Osteoblast (primary cell): ENCODE data around the gene OSBPL6. TPM values are rescaled to one million over a fixed set of nuclear protein-coding genes. Genes with fewer than 3 reads are reported as not detected.

Source experiments
- DNase-seq: peaks from one replicate; pipeline ENCODE4 v3.0.0; 2011; ENCODE audit warnings: low spot score, mixed read lengths; ENCODE audit not compliant: insufficient read length; ENCODE audit errors: missing footprints
- H2AFZ ChIP-seq: 2 replicates; pipeline ENCODE4 v1.6.0; 2011; ENCODE audit warnings: mild to moderate bottlenecking, low read length
- H3K27ac ChIP-seq: 2 replicates; pipeline ENCODE4 v1.5.1; 2011; ENCODE audit warnings: mild to moderate bottlenecking, low read depth, low read length, moderate library complexity
- H3K27me3 ChIP-seq: 2 replicates; pipeline ENCODE4 v1.6.0; 2012; ENCODE audit warnings: mild to moderate bottlenecking, control low read depth, inconsistent platforms, low read length, moderate library complexity; ENCODE audit not compliant: insufficient read depth
- H3K36me3 ChIP-seq: 2 replicates; pipeline ENCODE4 v1.5.1; 2011; ENCODE audit warnings: mild to moderate bottlenecking, low read length, control low read depth, moderate library complexity; ENCODE audit not compliant: insufficient read depth
- H3K4me1 ChIP-seq: 2 replicates; pipeline ENCODE4 v1.5.1; 2011; ENCODE audit warnings: mild to moderate bottlenecking, low read length, control low read depth, moderate library complexity; ENCODE audit not compliant: insufficient read depth
- H3K4me2 ChIP-seq: 2 replicates; pipeline ENCODE4 v1.6.0; 2011; ENCODE audit warnings: mild to moderate bottlenecking, low read length; ENCODE audit not compliant: insufficient read depth
- H3K4me3 ChIP-seq: fragments of 200-600 bp; sonication (generic); 3 replicates; pipeline ENCODE4 v1.5.1; 2012; ENCODE audit warnings: mild to moderate bottlenecking, low read length, inconsistent platforms; ENCODE audit not compliant: insufficient read depth
- H3K79me2 ChIP-seq: 2 replicates; pipeline ENCODE4 v1.6.0; 2012; ENCODE audit warnings: mild to moderate bottlenecking, low read length, control low read depth, inconsistent platforms; ENCODE audit not compliant: insufficient read depth
- H3K9me3 ChIP-seq: 2 replicates; pipeline ENCODE4 v1.5.1; 2011; ENCODE audit warnings: low read depth, low read length, control low read depth
- H4K20me1 ChIP-seq: 2 replicates; pipeline ENCODE4 v1.6.0; 2012; ENCODE audit warnings: mild to moderate bottlenecking, low read length, control low read depth; ENCODE audit not compliant: insufficient read depth
- CTCF ChIP-seq: IDR thresholded peaks from 2 replicates; pipeline ENCODE4 v1.5.1; 2011; ENCODE audit warnings: mild to moderate bottlenecking, low read depth, low read length, moderate library complexity; ENCODE audit errors: extremely low read depth
- total RNA-seq: library from RNA; depleted of rRNA; stranded (reverse); fragments of >200 nt; gene quantifications from 2 replicates; pipeline ENCODE4 v1.2.3, GENCODE V29; 2012

Gene OSBPL6
- total RNA-seq, 1 donor: 5.4 TPM

DNA sequence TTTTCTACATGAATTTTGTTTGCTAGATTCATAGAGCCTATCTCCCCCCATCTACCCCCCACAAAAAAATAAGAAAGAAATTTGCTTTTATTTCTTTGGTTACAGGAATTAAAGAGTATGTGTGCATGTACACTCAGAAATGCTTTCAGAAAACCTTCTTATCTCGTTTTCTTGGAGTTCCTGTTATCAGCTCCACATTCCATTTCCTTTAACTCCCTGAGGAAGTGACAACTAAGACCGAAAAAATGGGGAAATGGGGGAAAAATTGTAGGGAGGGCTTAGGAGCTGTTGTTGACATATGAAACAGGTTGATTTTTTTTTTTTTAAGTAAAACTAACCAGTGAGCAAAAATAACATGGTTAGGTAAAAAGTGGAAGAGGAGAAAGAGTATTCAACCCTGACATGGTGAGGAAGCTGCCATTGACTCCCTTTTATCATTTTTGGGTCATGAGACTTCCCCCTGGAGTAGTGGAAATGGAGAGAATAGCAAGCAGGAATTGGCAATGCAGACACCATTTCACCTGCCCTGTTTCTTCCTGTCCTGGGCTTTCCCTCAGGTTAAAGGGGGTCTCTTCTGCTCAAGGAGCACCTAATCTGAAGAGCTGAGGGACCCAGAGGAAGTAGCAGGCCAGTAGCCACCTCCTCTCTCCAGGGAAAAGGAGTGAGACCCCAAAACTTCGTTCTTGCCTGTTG is 93.5 kb downstream of the OSBPL6 start:
- Histone ChIP-seq H3K4me1 (peaks cover 3% of the 10 kb centered on the region), H4K20me1 (no peaks in the 10 kb centered on the region), H3K36me3 (no peaks in the 10 kb centered on the region), H3K79me2 (no peaks in the 10 kb centered on the region), H3K4me2 (no peak overlapping the region), H3K27me3 (no peaks in the 10 kb centered on the region), H3K9me3 (no peaks in the 10 kb centered on the region), H2AFZ (no peak overlapping the region), H3K27ac (no peak overlapping the region), H3K4me3 (no peak overlapping the region)
- no peak for TF ChIP-seq CTCF
- DNase-seq: no peak

- no peaks in the 10 kb centered on the region for H3K27me3 ChIP-seq
- H3K79me2 ChIP-seq: no peaks in the 10 kb centered on the region
- no peaks in the 10 kb centered on the region for H3K36me3 ChIP-seq
- TF ChIP-seq CTCF: no peak
- H3K4me2 ChIP-seq: no peak overlapping the region
- no peak overlapping the region for H3K27ac ChIP-seq
- H3K4me1 ChIP-seq: no peaks in the 10 kb centered on the region
- no peak overlapping the region for H2AFZ ChIP-seq
- no peaks in the 10 kb centered on the region for H4K20me1 ChIP-seq
- DNase-seq: no peak
- H3K4me3 ChIP-seq: no peak overlapping the region
- no peaks in the 10 kb centered on the region for H3K9me3 ChIP-seq
Observed at GRCh38 chr2:178291703-178292102, 97.4 kb downstream of the OSBPL6 start.

DNA sequence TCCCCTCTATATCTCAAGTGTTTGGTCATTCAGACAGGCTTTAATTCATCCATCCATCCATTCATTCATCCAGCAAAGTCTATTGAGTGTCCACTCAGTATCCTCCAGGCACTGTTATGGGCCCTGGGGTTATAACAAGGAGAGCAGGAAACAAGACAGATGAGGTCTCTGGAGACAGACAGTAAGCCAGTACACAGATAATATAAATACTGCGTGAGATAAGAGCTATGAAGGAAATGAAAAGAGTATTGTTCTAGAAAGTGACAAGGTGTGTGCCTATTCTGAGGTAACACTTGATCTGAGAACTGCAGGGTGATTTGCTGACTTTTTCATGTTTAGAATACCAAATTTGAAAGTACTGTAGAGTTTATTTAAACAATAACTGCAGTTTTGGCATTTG is 98.3 kb downstream of the OSBPL6 start:
- Histone ChIP-seq H3K4me2 (no peak overlapping the region), H3K4me3 (no peak overlapping the region), H3K27me3 (no peaks in the 10 kb centered on the region), H2AFZ (no peak overlapping the region), H3K27ac (no peak overlapping the region), H3K36me3 (no peaks in the 10 kb centered on the region), H3K4me1 (no peaks in the 10 kb centered on the region), H4K20me1 (no peaks in the 10 kb centered on the region), H3K79me2 (no peaks in the 10 kb centered on the region), H3K9me3 (no peaks in the 10 kb centered on the region)
- TF ChIP-seq CTCF: no peak
- DNase-seq: no peak

GRCh38 chr2:178295115-178295514 is 100.8 kb downstream of the OSBPL6 start:
- no peaks in the 10 kb centered on the region for H3K9me3 ChIP-seq
- no peaks in the 10 kb centered on the region for H3K79me2 ChIP-seq
- H4K20me1 ChIP-seq: no peaks in the 10 kb centered on the region
- H3K27me3 ChIP-seq: no peaks in the 10 kb centered on the region
- H3K4me2 ChIP-seq: no peak overlapping the region
- no peak overlapping the region for H3K4me3 ChIP-seq
- no peak for DNase-seq
- H3K27ac ChIP-seq: no peak overlapping the region
- TF ChIP-seq CTCF: no peak
- no peak overlapping the region for H2AFZ ChIP-seq
- peaks cover 4% of the 10 kb centered on the region for H3K4me1 ChIP-seq
- H3K36me3 ChIP-seq: no peaks in the 10 kb centered on the region
